ENCODE results near the gene DYNC2LI1.

DNA sequence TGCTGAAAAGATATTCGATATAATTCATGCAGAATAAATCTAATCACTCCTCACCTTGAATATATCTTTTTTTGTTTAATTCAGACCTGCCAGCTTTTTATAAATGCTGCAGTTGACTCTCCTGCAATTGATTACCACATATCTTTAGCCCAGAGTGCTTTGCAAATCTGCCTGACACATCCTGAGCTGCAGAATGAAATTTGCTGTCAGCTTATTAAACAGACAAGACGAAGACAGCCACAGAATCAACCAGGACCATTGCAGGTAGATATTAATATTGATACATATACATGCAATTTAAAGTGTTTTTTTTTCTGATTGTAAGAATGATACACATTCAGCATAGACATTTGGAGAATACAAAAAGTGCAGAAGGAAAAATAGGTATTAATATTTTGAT lies 35.6 kb upstream of the DYNC2LI1 start:
- TF ChIP-seq, protein P1, sequence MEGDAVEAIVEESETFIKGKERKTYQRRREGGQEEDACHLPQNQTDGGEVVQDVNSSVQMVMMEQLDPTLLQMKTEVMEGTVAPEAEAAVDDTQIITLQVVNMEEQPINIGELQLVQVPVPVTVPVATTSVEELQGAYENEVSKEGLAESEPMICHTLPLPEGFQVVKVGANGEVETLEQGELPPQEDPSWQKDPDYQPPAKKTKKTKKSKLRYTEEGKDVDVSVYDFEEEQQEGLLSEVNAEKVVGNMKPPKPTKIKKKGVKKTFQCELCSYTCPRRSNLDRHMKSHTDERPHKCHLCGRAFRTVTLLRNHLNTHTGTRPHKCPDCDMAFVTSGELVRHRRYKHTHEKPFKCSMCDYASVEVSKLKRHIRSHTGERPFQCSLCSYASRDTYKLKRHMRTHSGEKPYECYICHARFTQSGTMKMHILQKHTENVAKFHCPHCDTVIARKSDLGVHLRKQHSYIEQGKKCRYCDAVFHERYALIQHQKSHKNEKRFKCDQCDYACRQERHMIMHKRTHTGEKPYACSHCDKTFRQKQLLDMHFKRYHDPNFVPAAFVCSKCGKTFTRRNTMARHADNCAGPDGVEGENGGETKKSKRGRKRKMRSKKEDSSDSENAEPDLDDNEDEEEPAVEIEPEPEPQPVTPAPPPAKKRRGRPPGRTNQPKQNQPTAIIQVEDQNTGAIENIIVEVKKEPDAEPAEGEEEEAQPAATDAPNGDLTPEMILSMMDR (IDR thresholded peaks at IDR 0.05) = no peak
- TF ChIP-seq EP300 (IDR thresholded peaks at IDR 0.05) (no peak), POLR2AphosphoS5 (IDR thresholded peaks at IDR 0.05) (no peak), POLR2A (IDR thresholded peaks at IDR 0.05) (no peak)

All from stomach (tissue), 4 donors.